ENCODE results near the gene SMOC2.

SMOC2 gene

DNA sequence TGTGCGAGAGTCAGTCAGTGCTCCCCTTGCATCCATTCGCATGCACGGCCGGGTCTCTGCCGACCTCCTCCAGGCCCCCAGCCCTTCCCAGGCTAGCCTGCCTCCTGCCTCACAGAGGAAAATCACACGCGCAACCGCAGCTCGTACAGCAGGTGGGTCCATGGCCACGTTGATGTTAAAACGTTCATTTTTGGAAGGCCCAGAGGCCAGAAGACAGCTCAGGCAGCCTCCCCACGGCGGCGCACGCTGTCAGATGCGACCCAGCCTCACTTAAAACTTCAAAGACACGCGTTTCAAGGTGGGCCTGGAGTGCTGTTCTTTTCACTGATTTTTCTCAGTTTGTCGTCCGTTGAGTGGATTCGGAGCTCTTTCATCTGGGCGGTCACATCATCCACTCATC is 276.5 kb downstream of the SMOC2 start:
- FAIRE-seq, result no peak
